NOMO-1 treated with dmso at 0.1 percent for 144 hours (cell line): Measurements from ENCODE around the gene GGTLC2.

Experiments used
- DNase-seq: peaks from one replicate; lab custom pipeline; 2025; ENCODE audit not compliant: unreplicated experiment; lab: John Stamatoyannopoulos, UW

Gene GGTLC2

GRCh38 chr22:22689621-22690345, 45.4 kb downstream of the GGTLC2 start:
- no peak for DNase-seq

GRCh38 chr22:22691055-22691454, 46.6 kb downstream of the GGTLC2 start:
- DNase-seq: no peak

DNA sequence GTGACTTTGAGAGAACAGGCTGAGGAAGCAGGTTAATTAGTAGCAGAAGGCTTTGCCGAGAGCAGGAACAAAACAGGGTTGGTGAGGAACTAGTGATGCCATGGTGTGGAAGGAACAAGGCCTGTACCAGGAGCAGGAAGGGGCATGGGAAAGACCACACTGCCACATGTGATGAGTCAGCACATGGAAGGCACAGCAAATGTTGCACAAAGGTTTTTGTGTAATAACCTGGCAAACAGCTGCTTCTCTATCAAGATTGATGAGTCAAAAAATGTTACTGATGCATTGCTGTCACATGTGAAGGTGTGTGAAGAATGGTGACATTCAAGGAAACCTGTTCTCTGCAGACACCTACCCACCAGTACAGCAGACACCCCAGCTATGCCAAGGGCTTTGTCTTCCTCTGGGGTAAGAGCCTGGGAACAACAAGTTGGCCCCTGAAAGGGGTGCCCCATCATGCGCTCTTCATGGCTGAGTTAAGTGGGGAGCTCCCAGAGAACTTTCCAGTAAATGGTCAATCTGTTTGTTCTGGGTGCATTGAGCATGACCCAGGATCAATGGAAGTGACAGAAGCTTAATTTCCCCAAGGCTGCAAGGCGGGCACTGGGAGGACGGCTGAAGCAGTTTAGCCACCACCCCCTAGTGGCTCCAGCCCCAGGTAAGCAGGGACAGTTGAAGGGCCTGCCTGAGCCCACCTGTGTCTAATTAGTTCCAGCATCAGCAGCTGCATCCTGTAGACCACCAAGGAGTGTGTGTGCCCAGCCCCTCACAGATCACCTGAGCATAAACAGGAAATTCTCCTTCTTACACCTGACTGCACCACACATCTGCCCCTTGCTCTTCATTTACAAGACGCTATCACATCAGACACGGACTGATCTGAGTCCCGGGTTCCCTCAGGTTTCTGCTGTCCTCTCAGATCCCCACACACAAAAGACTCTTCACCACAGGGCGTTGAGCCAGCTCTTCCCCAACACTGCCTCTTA, 47.6 kb downstream of the GGTLC2 start:
- DNase-seq: no peak

- no peak for DNase-seq
Measured at GRCh38 chr22:22692707-22693530, 48.5 kb downstream of the GGTLC2 start.

GRCh38 chr22:22693531-22693884, 49.1 kb downstream of the GGTLC2 start:
- DNase-seq: no peak

DNA sequence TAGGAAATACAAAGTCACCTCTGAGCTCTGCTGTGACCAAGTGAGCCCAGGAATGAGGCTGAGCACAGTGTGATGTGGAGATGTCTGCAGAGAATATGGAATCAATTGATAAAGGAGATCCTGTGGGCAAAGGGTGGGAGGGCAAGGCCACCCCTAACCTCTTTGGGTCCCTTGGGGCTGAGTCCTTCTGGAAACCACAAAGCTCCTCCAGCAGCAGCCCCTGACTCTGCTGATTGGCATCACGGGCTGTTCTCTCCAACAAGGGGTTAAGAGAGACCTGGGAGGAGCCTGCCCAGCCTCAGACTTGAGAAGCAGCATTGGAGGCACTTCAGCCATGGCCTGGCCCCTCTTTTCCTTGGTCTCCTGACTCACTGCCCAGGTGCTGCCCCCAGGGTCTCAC, 49.7 kb downstream of the GGTLC2 start:
- no peak for DNase-seq

- DNase-seq: no peak
Measured at GRCh38 chr22:22696104-22696503, 51.7 kb downstream of the GGTLC2 start.
